ENCODE measurements around the gene NCCRP1.

Gene NCCRP1

GRCh38 chr19:39180749-39181148 is 16.0 kb upstream of the NCCRP1 start:
- no peak for DNase-seq (ENCODE audit: low spot score)

GRCh38 chr19:39181500-39182173 is 15.1 kb upstream of the NCCRP1 start:
- DNase-seq (ENCODE audit: low spot score), result no peak

GRCh38 chr19:39182174-39182505 is 14.6 kb upstream of the NCCRP1 start:
- DNase-seq (ENCODE audit: low spot score), result no peak

- DNase-seq (ENCODE audit: low spot score), result no peak
Measured at GRCh38 chr19:39183104-39183503, 13.7 kb upstream of the NCCRP1 start.

- DNase-seq (ENCODE audit: low spot score), result no peak
Measured at GRCh38 chr19:39186391-39186790, 10.4 kb upstream of the NCCRP1 start.

GRCh38 chr19:39187552-39187943 is 9.2 kb upstream of the NCCRP1 start:
- no peak for DNase-seq (ENCODE audit: low spot score)

GRCh38 chr19:39188960-39189359 is 7.8 kb upstream of the NCCRP1 start:
- DNase-seq (ENCODE audit: low spot score), result no peak

- no peak for DNase-seq (ENCODE audit: low spot score)
Measured at GRCh38 chr19:39190768-39191167, 6.0 kb upstream of the NCCRP1 start.

- DNase-seq (ENCODE audit: low spot score), result no peak
Measured at GRCh38 chr19:39192846-39193245, 3.9 kb upstream of the NCCRP1 start.

- DNase-seq (ENCODE audit: low spot score), result peak; percentile 3
Measured at GRCh38 chr19:39193803-39194202, 3.0 kb upstream of the NCCRP1 start.

- DNase-seq (ENCODE audit: low spot score), result no peak
Measured at GRCh38 chr19:39194832-39195542, 1.8 kb upstream of the NCCRP1 start.

- DNase-seq (ENCODE audit: low spot score), result no peak
Measured at GRCh38 chr19:39195755-39196154, 1.0 kb upstream of the NCCRP1 start.

GRCh38 chr19:39196320-39196719 is 444 bp upstream of the NCCRP1 start:
- no peak for DNase-seq (ENCODE audit: low spot score)

- DNase-seq (ENCODE audit: low spot score), result no peak
Measured at GRCh38 chr19:39197808-39198207, 1.0 kb downstream of the NCCRP1 start.

- no peak for DNase-seq (ENCODE audit: low spot score)
Measured at GRCh38 chr19:39199025-39199424, 2.3 kb downstream of the NCCRP1 start.

- DNase-seq (ENCODE audit: low spot score), result no peak
Measured at GRCh38 chr19:39200066-39200802, 3.5 kb downstream of the NCCRP1 start.

- DNase-seq (ENCODE audit: low spot score), result no peak
Measured at GRCh38 chr19:39200803-39201115, 4.0 kb downstream of the NCCRP1 start.

- DNase-seq (ENCODE audit: low spot score), result no peak
Measured at GRCh38 chr19:39202998-39203355, 6.2 kb downstream of the NCCRP1 start.

- DNase-seq (ENCODE audit: low spot score), result no peak
Measured at GRCh38 chr19:39203372-39204341, 6.9 kb downstream of the NCCRP1 start, which contains the start of gene SYCN. Gene SYCN (minus strand): TSS chr19:39204263. CDS start chr19:39204254, 9 bp downstream.

GRCh38 chr19:39205449-39205764 is 8.6 kb downstream of the NCCRP1 start:
- DNase-seq (ENCODE audit: low spot score), result no peak

- no peak for DNase-seq (ENCODE audit: low spot score)
Measured at GRCh38 chr19:39206122-39206521, 9.4 kb downstream of the NCCRP1 start.

- no peak for DNase-seq (ENCODE audit: low spot score)
Measured at GRCh38 chr19:39207293-39207836, 10.6 kb downstream of the NCCRP1 start.
